Activated CD4-positive, CD25-positive, alpha-beta regulatory T cell treated with anti-CD3 and anti-CD28 coated beads, Interleukin-2, amount 50 U/mL, for 24 hours (primary cell): ENCODE results near the gene CTU2.

ENCODE experiments used
- ATAC-seq, 2 donors: fragments of 150-1000 bp; cut with Tn5 transposase; one replicate each; pipeline ENCODE4 v1.10.0; 2021; ENCODE audit warnings: mild to moderate bottlenecking in 1 of 2, moderate library complexity in 1 of 2

CTU2 gene

GRCh38 chr16:88697831-88698615 is 8.3 kb upstream of the CTU2 start:
- no peak for ATAC-seq

- no peak for ATAC-seq
Measured at GRCh38 chr16:88698646-88699045, 7.7 kb upstream of the CTU2 start.

GRCh38 chr16:88699180-88699579 is 7.1 kb upstream of the CTU2 start:
- ATAC-seq: no peak

- no peak for ATAC-seq
Measured at GRCh38 chr16:88700322-88700635, 6.0 kb upstream of the CTU2 start.

- ATAC-seq: peak; percentile 84 to 89
Measured at GRCh38 chr16:88700636-88701482, 5.4 kb upstream of the CTU2 start.

GRCh38 chr16:88701581-88702370 is 4.5 kb upstream of the CTU2 start:
- ATAC-seq: no peak

- ATAC-seq: no peak
Measured at GRCh38 chr16:88702371-88703210, 3.7 kb upstream of the CTU2 start.

- ATAC-seq: peak; percentile 9 to 11
Measured at GRCh38 chr16:88703486-88704309, 2.6 kb upstream of the CTU2 start.

- no peak for ATAC-seq
Measured at GRCh38 chr16:88705076-88705684, 1.1 kb upstream of the CTU2 start.

- ATAC-seq: peak; percentile 2 to 4
Measured at GRCh38 chr16:88705801-88706228, 488 bp upstream of the CTU2 start.

GRCh38 chr16:88706965-88707826 is 893 bp downstream of the CTU2 start:
- ATAC-seq: no peak

- no peak for ATAC-seq
Measured at GRCh38 chr16:88710556-88710955, 4.3 kb downstream of the CTU2 start.

- no peak for ATAC-seq
Measured at GRCh38 chr16:88711750-88712340, 5.5 kb downstream of the CTU2 start.

GRCh38 chr16:88712362-88712979 is 6.2 kb downstream of the CTU2 start:
- no peak for ATAC-seq

- no peak for ATAC-seq
Measured at GRCh38 chr16:88713054-88713453, 6.8 kb downstream of the CTU2 start.

GRCh38 chr16:88713568-88714419 is 7.5 kb downstream of the CTU2 start:
- peak; percentile 14 to 33 for ATAC-seq

GRCh38 chr16:88714420-88715302 is 8.4 kb downstream of the CTU2 start:
- no peak for ATAC-seq
